Measurements from ENCODE around the gene SSMEM1. TPM values are rescaled to one million over a fixed set of nuclear protein-coding genes. Genes with fewer than 3 reads are reported as not detected.

Gene SSMEM1
- total RNA-seq, 1 donor from 2014 or later = not detected

- no peak for DNase-seq (ENCODE audit: extremely low spot score, unreplicated experiment)
- H3K4me1 Mint-ChIP-seq (ENCODE audit: unreplicated experiment) = no peaks in the 10 kb centered on the region
- H3K27ac Mint-ChIP-seq (ENCODE audit: unreplicated experiment) = no peak overlapping the region
- no peak for TF ChIP-seq CTCF (IDR thresholded peaks at IDR 0.05)
- H3K9me3 Mint-ChIP-seq (ENCODE audit: unreplicated experiment) = peaks cover 19% of the 10 kb centered on the region
- no peak overlapping the region for H3K4me3 Mint-ChIP-seq (ENCODE audit: unreplicated experiment)
- H3K36me3 Mint-ChIP-seq (ENCODE audit: unreplicated experiment) = peaks cover 2% of the 10 kb centered on the region
- H3K27me3 Mint-ChIP-seq (ENCODE audit: unreplicated experiment) = no peaks in the 10 kb centered on the region
Observed at GRCh38 chr7:130254555-130254954, 46.9 kb downstream of the SSMEM1 start.

- peaks cover 2% of the 10 kb centered on the region for H3K36me3 Mint-ChIP-seq (ENCODE audit: unreplicated experiment)
- H3K9me3 Mint-ChIP-seq (ENCODE audit: unreplicated experiment) = peaks cover 19% of the 10 kb centered on the region
- H3K4me3 Mint-ChIP-seq (ENCODE audit: unreplicated experiment) = no peak overlapping the region
- H3K4me1 Mint-ChIP-seq (ENCODE audit: unreplicated experiment) = no peaks in the 10 kb centered on the region
- no peaks in the 10 kb centered on the region for H3K27me3 Mint-ChIP-seq (ENCODE audit: unreplicated experiment)
- H3K27ac Mint-ChIP-seq (ENCODE audit: unreplicated experiment) = no peak overlapping the region
- no peak for DNase-seq (ENCODE audit: extremely low spot score, unreplicated experiment)
- TF ChIP-seq CTCF (IDR thresholded peaks at IDR 0.05) = no peak
Observed at GRCh38 chr7:130256704-130257103, 49.0 kb downstream of the SSMEM1 start.

GRCh38 chr7:130258494-130259078 is 50.9 kb downstream of the SSMEM1 start:
- Mint-ChIP-seq H3K9me3 (ENCODE audit: unreplicated experiment) (peaks cover 11% of the 10 kb centered on the region), H3K27me3 (ENCODE audit: unreplicated experiment) (no peaks in the 10 kb centered on the region), H3K4me3 (ENCODE audit: unreplicated experiment) (no peak overlapping the region), H3K4me1 (ENCODE audit: unreplicated experiment) (peaks cover 3% of the 10 kb centered on the region), H3K36me3 (ENCODE audit: unreplicated experiment) (peaks cover 2% of the 10 kb centered on the region), H3K27ac (ENCODE audit: unreplicated experiment) (no peak overlapping the region)
- no peak for DNase-seq (ENCODE audit: extremely low spot score, unreplicated experiment)
- TF ChIP-seq CTCF (IDR thresholded peaks at IDR 0.05) = no peak

- DNase-seq (ENCODE audit: extremely low spot score, unreplicated experiment) = no peak
- Mint-ChIP-seq H3K27ac (ENCODE audit: unreplicated experiment) (no peak overlapping the region), H3K36me3 (ENCODE audit: unreplicated experiment) (no peaks in the 10 kb centered on the region)
Observed at GRCh38 chr7:130262448-130262847, 54.8 kb downstream of the SSMEM1 start.

GRCh38 chr7:130263130-130263529 is 55.5 kb downstream of the SSMEM1 start:
- H3K27me3 Mint-ChIP-seq (ENCODE audit: unreplicated experiment) = no peaks in the 10 kb centered on the region
- H3K9me3 Mint-ChIP-seq (ENCODE audit: unreplicated experiment) = peaks cover 5% of the 10 kb centered on the region
- no peak overlapping the region for H3K27ac Mint-ChIP-seq (ENCODE audit: unreplicated experiment)

More at GRCh38 chr7:130262448-130262847, 54.8 kb downstream of the SSMEM1 start:
- Mint-ChIP-seq H3K9me3 (ENCODE audit: unreplicated experiment) (peaks cover 5% of the 10 kb centered on the region), H3K27me3 (ENCODE audit: unreplicated experiment) (no peaks in the 10 kb centered on the region), H3K4me1 (ENCODE audit: unreplicated experiment) (peaks cover 13% of the 10 kb centered on the region), H3K4me3 (ENCODE audit: unreplicated experiment) (no peak overlapping the region)
- TF ChIP-seq CTCF (IDR thresholded peaks at IDR 0.05) = no peak

More at GRCh38 chr7:130263130-130263529, 55.5 kb downstream of the SSMEM1 start:
- Mint-ChIP-seq H3K4me3 (ENCODE audit: unreplicated experiment) (no peak overlapping the region), H3K36me3 (ENCODE audit: unreplicated experiment) (no peaks in the 10 kb centered on the region), H3K4me1 (ENCODE audit: unreplicated experiment) (peaks cover 16% of the 10 kb centered on the region)
- TF ChIP-seq CTCF (IDR thresholded peaks at IDR 0.05) = no peak
- no peak for DNase-seq (ENCODE audit: extremely low spot score, unreplicated experiment)

Other genes with a start within 250 kb of the SSMEM1 start
- gene ZC3HC1, start 156.5 kb upstream of the SSMEM1 start, total RNA-seq = 19.5 and 19.8 TPM in 2 replicates
- gene KLHDC10, start 137.3 kb upstream of the SSMEM1 start, total RNA-seq = 26.5 and 35.3 TPM in 2 replicates
- gene TMEM209, start 2.5 kb upstream of the SSMEM1 start, total RNA-seq = 22.7 and 23.4 TPM in 2 replicates
- gene CPA2, start 59.0 kb downstream of the SSMEM1 start, total RNA-seq = not detected in 2 replicates
- gene CPA4, start 85.3 kb downstream of the SSMEM1 start, total RNA-seq = 23.6 and 24.7 TPM in 2 replicates
- 0.51 TPM in 1 of 2 replicates, not detected in the other for gene CPA5, start 137.0 kb downstream of the SSMEM1 start, total RNA-seq
- not detected in 2 replicates for gene CPA1, start 172.6 kb downstream of the SSMEM1 start, total RNA-seq
- gene CEP41, start 233.2 kb downstream of the SSMEM1 start, total RNA-seq = 16.4 and 24.1 TPM in 2 replicates

Measured in osteocyte (in vitro differentiated cells).